ENCODE results near the gene RFX3. TPM values are rescaled to one million over a fixed set of nuclear protein-coding genes. Genes with fewer than 3 reads are reported as not detected.

The RFX3 gene
- total and polyA plus RNA-seq, 2 donors (not counting 3 experiments of a cell fraction or from before 2014, with no cell fraction given) = 4.8 to 10.5 TPM

- no peak overlapping the region for H3K27ac ChIP-seq (ENCODE audit: insufficient read depth, low read depth, low read length)
- no peaks in the 10 kb centered on the region for H4K20me1 ChIP-seq (replicated peaks; ENCODE audit: control insufficient read depth, extremely low read depth, insufficient read depth, low read length)
- intact Hi-C loops (cut with micrococcal nuclease) (no loop called here), dilution Hi-C loops (cut with MboI; ENCODE audit: extremely low pct_ligation_motif_present, low sequenced_read_pairs) (no loop called here)
- ChIA-PET CTCF (interaction anchor here (2.3 to 2.9 kb wide), 2 partner anchors 25 to 226 kb away, joined by 7 to 11 read pairs; no protein-coding TSS in a partner anchor), POLR2A (no interaction called here)
- H3K9ac ChIP-seq (replicated peaks; ENCODE audit: extremely low read depth, insufficient read depth, low read length) = no peak overlapping the region
- no TSS peak for BruUV-seq (replicated peaks)
- H3K4me3 ChIP-seq (replicated peaks in 1 of 3; ENCODE audit: insufficient read depth in 1 of 3, low read depth in 1 of 3, low read length in 3 of 3) = no peak overlapping the region
- no peaks in the 10 kb centered on the region for H3K36me3 ChIP-seq (ENCODE audit: control insufficient read depth in 2 of 2, extremely low read depth in 1 of 2, insufficient read depth in 2 of 2, low read length in 2 of 2)
- no peak overlapping the region for H3K4me2 ChIP-seq (ENCODE audit: insufficient read depth, low read length)
- H3K27me3 ChIP-seq (ENCODE audit: control insufficient read depth in 2 of 2, insufficient read depth in 2 of 2, low read length in 2 of 2) = peaks cover 0 to 4% of the 10 kb centered on the region in 2 experiments
- no peaks in the 10 kb centered on the region for H3K9me1 ChIP-seq (replicated peaks; ENCODE audit: control insufficient read depth, extremely low read depth, insufficient read depth, low read length)
- no peak overlapping the region for H2AFZ ChIP-seq (ENCODE audit: low read depth, low read length)
- no peaks in the 10 kb centered on the region for H3K79me2 ChIP-seq (ENCODE audit: control insufficient read depth, insufficient read depth, low read length)
- H3K4me1 ChIP-seq (ENCODE audit: control insufficient read depth, extremely low read depth, insufficient read depth, low read length) = no peaks in the 10 kb centered on the region
- TF ChIP-seq JUN (IDR thresholded peaks at IDR 0.05; ENCODE audit: borderline replicate concordance, insufficient read depth, insufficient read length, low read depth) (no peak), EZH2 (IDR thresholded peaks at IDR 0.05; ENCODE audit: borderline replicate concordance, low read depth, low read length, severe bottlenecking) (no peak), POLR2A (IDR thresholded peaks at IDR 0.05; ENCODE audit: low read depth, low read length) (no peak), POLR2AphosphoS5 (IDR thresholded peaks at IDR 0.05; ENCODE audit: insufficient read depth, low read depth, low read length) (no peak), MYC (IDR thresholded peaks at IDR 0.05; ENCODE audit: low read depth, low read length) (no peak), MAX (IDR thresholded peaks at IDR 0.05; ENCODE audit: insufficient read depth, insufficient read length) (no peak), GATA2 (IDR thresholded peaks at IDR 0.05; ENCODE audit: insufficient read depth, insufficient read length, low read depth, low read length) (no peak), FOS (IDR thresholded peaks at IDR 0.05; ENCODE audit: borderline replicate concordance, insufficient read depth, low read length) (no peak)
- TF ChIP-seq, protein P1, sequence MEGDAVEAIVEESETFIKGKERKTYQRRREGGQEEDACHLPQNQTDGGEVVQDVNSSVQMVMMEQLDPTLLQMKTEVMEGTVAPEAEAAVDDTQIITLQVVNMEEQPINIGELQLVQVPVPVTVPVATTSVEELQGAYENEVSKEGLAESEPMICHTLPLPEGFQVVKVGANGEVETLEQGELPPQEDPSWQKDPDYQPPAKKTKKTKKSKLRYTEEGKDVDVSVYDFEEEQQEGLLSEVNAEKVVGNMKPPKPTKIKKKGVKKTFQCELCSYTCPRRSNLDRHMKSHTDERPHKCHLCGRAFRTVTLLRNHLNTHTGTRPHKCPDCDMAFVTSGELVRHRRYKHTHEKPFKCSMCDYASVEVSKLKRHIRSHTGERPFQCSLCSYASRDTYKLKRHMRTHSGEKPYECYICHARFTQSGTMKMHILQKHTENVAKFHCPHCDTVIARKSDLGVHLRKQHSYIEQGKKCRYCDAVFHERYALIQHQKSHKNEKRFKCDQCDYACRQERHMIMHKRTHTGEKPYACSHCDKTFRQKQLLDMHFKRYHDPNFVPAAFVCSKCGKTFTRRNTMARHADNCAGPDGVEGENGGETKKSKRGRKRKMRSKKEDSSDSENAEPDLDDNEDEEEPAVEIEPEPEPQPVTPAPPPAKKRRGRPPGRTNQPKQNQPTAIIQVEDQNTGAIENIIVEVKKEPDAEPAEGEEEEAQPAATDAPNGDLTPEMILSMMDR (IDR thresholded peaks at IDR 0.05; ENCODE audit: extremely low read depth in 1 of 2, insufficient read depth in 1 of 2, low read depth in 1 of 2, low read length in 2 of 2) = no peak
- FAIRE-seq (no peak), DNase-seq (ENCODE audit: low read depth, low spot score) (no peak)
- no peaks in the 10 kb centered on the region for H3K9me3 ChIP-seq (replicated peaks; ENCODE audit: control insufficient read depth, insufficient read depth, low read length)
These were observed 310.1 kb downstream of the RFX3 start for GRCh38 chr9:3215658-3216057.
